B cell (primary cell): ENCODE data around the gene CRIM1.

Experiments
- EZH2 ChIP-seq: IDR thresholded peaks from 2 replicates; pipeline ENCODE4 v1.6.1; 2012; ENCODE audit warnings: borderline replicate concordance, low read depth, mild to moderate bottlenecking, moderate library complexity, low read length; ENCODE audit not compliant: insufficient read depth, poor library complexity, severe bottlenecking
- TF ChIP-seq, protein P1 (sequence below): fragments of 200-600 bp; IDR thresholded peaks from one replicate; pipeline ENCODE4 v1.8.0; 2022; ENCODE audit warnings: antibody characterized with exemption, mild to moderate bottlenecking

DNA sequence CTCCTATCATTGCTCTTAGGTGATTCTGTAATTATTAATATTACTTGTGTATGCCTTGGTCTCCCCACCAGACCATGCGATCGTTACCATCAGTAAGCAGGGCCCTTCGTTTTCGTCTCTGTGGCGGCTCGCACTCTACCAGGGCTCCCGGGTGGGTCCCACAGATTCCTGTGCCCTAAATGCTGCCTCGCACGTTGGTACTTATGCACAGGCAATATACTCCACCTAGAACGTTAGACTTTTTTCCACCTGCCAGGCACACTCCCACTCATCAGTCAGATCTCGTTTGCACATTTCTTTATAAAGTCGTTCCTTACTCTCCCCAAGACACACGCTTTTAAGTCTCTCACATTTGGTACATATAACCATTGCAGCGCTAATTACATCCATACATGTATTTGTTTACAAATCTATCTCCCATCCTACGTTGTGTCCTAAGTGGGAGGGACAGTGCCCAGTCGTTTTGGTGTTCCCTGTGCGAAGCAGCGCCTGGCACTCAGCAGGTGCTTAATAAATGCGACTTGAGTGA is 241.5 kb downstream of the CRIM1 start:
- TF ChIP-seq, protein P1, sequence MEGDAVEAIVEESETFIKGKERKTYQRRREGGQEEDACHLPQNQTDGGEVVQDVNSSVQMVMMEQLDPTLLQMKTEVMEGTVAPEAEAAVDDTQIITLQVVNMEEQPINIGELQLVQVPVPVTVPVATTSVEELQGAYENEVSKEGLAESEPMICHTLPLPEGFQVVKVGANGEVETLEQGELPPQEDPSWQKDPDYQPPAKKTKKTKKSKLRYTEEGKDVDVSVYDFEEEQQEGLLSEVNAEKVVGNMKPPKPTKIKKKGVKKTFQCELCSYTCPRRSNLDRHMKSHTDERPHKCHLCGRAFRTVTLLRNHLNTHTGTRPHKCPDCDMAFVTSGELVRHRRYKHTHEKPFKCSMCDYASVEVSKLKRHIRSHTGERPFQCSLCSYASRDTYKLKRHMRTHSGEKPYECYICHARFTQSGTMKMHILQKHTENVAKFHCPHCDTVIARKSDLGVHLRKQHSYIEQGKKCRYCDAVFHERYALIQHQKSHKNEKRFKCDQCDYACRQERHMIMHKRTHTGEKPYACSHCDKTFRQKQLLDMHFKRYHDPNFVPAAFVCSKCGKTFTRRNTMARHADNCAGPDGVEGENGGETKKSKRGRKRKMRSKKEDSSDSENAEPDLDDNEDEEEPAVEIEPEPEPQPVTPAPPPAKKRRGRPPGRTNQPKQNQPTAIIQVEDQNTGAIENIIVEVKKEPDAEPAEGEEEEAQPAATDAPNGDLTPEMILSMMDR = no peak
- TF ChIP-seq EZH2 = no peak
